HUES64 (cell line): Measurements from ENCODE around the gene HEXD.

Experiments used
- H3K27ac ChIP-seq: 2 replicates; pipeline ENCODE4 v1.7.0; 2013; ENCODE audit warnings: low read depth, low read length, inconsistent platforms
- H3K27me3 ChIP-seq: 2 replicates; pipeline ENCODE4 v1.6.1; 2013; ENCODE audit warnings: mild to moderate bottlenecking, low read length; ENCODE audit not compliant: insufficient read depth
- H3K36me3 ChIP-seq: 2 replicates; pipeline ENCODE4 v1.6.1; 2013; ENCODE audit warnings: mild to moderate bottlenecking, low read length; ENCODE audit not compliant: insufficient read depth
- H3K4me1 ChIP-seq: 2 replicates; pipeline ENCODE4 v1.6.1; 2013; ENCODE audit warnings: mild to moderate bottlenecking, low read length, moderate library complexity; ENCODE audit not compliant: insufficient read depth
- H3K4me3 ChIP-seq: 2 replicates; pipeline ENCODE4 v1.5.1; 2013; ENCODE audit warnings: mild to moderate bottlenecking, low read length, moderate library complexity
- H3K9ac ChIP-seq: 2 replicates; pipeline ENCODE4 v1.6.1; 2013; ENCODE audit warnings: mild to moderate bottlenecking, low read depth, low read length
- H3K9me3 ChIP-seq: 2 replicates; pipeline ENCODE4 v1.6.1; 2013; ENCODE audit warnings: low read depth, low read length; ENCODE audit not compliant: insufficient read depth
- WGBS: fragments of 150-250, 120-280 bp; methylation state at CpG from one replicate; pipeline ENCODE4 v1.1.7; 2013; ENCODE audit warnings: missing lambda C conversion rate; 5-methylcytosine and 5-hydroxymethylcytosine counted together

The HEXD gene

GRCh38 chr17:82384051-82384729 lies 34.0 kb upstream of the HEXD start:
- H3K9me3 ChIP-seq: no peaks in the 10 kb centered on the region
- H3K36me3 ChIP-seq: no peaks in the 10 kb centered on the region
- no peaks in the 10 kb centered on the region for H3K27me3 ChIP-seq
- no peak overlapping the region for H3K27ac ChIP-seq
- 88% methylated on average over 21 of the region's 22 CpGs for WGBS
- no peak overlapping the region for H3K9ac ChIP-seq
- no peak overlapping the region for H3K4me3 ChIP-seq
- H3K4me1 ChIP-seq: 0 out of 2 replicates have a peak, but pooled peaks cover 9% of the 10 kb centered on the region

- Histone ChIP-seq H3K9me3 (no peaks in the 10 kb centered on the region), H3K4me3 (no peak overlapping the region), H3K27me3 (no peaks in the 10 kb centered on the region), H3K9ac (no peak overlapping the region), H3K36me3 (no peaks in the 10 kb centered on the region), H3K27ac (no peak overlapping the region), H3K4me1 (0 out of 2 replicates have a peak, but pooled peaks cover 9% of the 10 kb centered on the region)
- 71% methylated on average over 26 of the region's 26 CpGs for WGBS
Observed at GRCh38 chr17:82384730-82385481, 33.2 kb upstream of the HEXD start.

- H3K27me3 ChIP-seq: no peaks in the 10 kb centered on the region
- no peak overlapping the region for H3K27ac ChIP-seq
- 38% methylated on average over 20 of the region's 26 CpGs for WGBS
- H3K4me1 ChIP-seq: 0 out of 2 replicates have a peak, but pooled peaks cover 9% of the 10 kb centered on the region
- H3K9ac ChIP-seq: no peak overlapping the region
- no peaks in the 10 kb centered on the region for H3K9me3 ChIP-seq
- no peaks in the 10 kb centered on the region for H3K36me3 ChIP-seq
- no peak overlapping the region for H3K4me3 ChIP-seq
Observed at GRCh38 chr17:82385559-82386254, 32.4 kb upstream of the HEXD start.

- H3K9ac ChIP-seq: no peak overlapping the region
- no peaks in the 10 kb centered on the region for H3K36me3 ChIP-seq
- no peak overlapping the region for H3K4me3 ChIP-seq
- H3K27ac ChIP-seq: no peak overlapping the region
- H3K9me3 ChIP-seq: no peaks in the 10 kb centered on the region
- no peaks in the 10 kb centered on the region for H3K27me3 ChIP-seq
- WGBS: 83% methylated on average over 11 of the region's 17 CpGs
- 0 out of 2 replicates have a peak, but pooled peaks cover 9% of the 10 kb centered on the region for H3K4me1 ChIP-seq
Observed at GRCh38 chr17:82386255-82386831, 31.8 kb upstream of the HEXD start.

- Histone ChIP-seq H3K4me1 (0 out of 2 replicates have a peak, but pooled peaks cover 9% of the 10 kb centered on the region), H3K9me3 (no peaks in the 10 kb centered on the region), H3K36me3 (no peaks in the 10 kb centered on the region), H3K4me3 (no peak overlapping the region), H3K9ac (no peak overlapping the region), H3K27ac (no peak overlapping the region), H3K27me3 (no peaks in the 10 kb centered on the region)
- WGBS: 84% methylated on average over 38 of the region's 38 CpGs
Observed at GRCh38 chr17:82386881-82387704, 31.1 kb upstream of the HEXD start.

- Histone ChIP-seq H3K27me3 (no peaks in the 10 kb centered on the region), H3K27ac (no peak overlapping the region), H3K9me3 (no peaks in the 10 kb centered on the region), H3K4me3 (no peak overlapping the region), H3K36me3 (no peaks in the 10 kb centered on the region), H3K4me1 (0 out of 2 replicates have a peak, but pooled peaks cover 9% of the 10 kb centered on the region), H3K9ac (no peak overlapping the region)
- WGBS: 88% methylated on average over 3 of the region's 3 CpGs
Observed at GRCh38 chr17:82387705-82388106, 30.4 kb upstream of the HEXD start.

- Histone ChIP-seq H3K27me3 (no peaks in the 10 kb centered on the region), H3K4me3 (no peak overlapping the region), H3K27ac (no peak overlapping the region), H3K9ac (no peak overlapping the region), H3K4me1 (0 out of 2 replicates have a peak, but pooled peaks cover 9% of the 10 kb centered on the region), H3K9me3 (no peaks in the 10 kb centered on the region), H3K36me3 (no peaks in the 10 kb centered on the region)
- WGBS: 89% methylated on average over 29 of the region's 34 CpGs
Observed at GRCh38 chr17:82388223-82388921, 29.8 kb upstream of the HEXD start.

- Histone ChIP-seq H3K4me3 (no peak overlapping the region), H3K4me1 (0 out of 2 replicates have a peak, but pooled peaks cover 9% of the 10 kb centered on the region), H3K27me3 (no peaks in the 10 kb centered on the region), H3K36me3 (no peaks in the 10 kb centered on the region), H3K27ac (no peak overlapping the region), H3K9me3 (no peaks in the 10 kb centered on the region), H3K9ac (no peak overlapping the region)
- WGBS: 97% methylated on average over 21 of the region's 21 CpGs
Observed at GRCh38 chr17:82388922-82389283, 29.2 kb upstream of the HEXD start.

- WGBS: 90% methylated on average over 10 of the region's 10 CpGs
Observed at GRCh38 chr17:82389379-82389778, 28.8 kb upstream of the HEXD start.

More at GRCh38 chr17:82389379-82389778, 28.8 kb upstream of the HEXD start:
- no peaks in the 10 kb centered on the region for H3K36me3 ChIP-seq
- H3K9ac ChIP-seq: no peak overlapping the region
- no peak overlapping the region for H3K4me3 ChIP-seq
- H3K27ac ChIP-seq: no peak overlapping the region
- no peaks in the 10 kb centered on the region for H3K27me3 ChIP-seq
- H3K4me1 ChIP-seq: 0 out of 2 replicates have a peak, but pooled peaks cover 9% of the 10 kb centered on the region
- no peaks in the 10 kb centered on the region for H3K9me3 ChIP-seq
